Ovary (tissue), 3 donors: ENCODE data around the gene TRPT1.

Experiments
- POLR2A ChIP-seq: fragments of 450-650 bp; IDR thresholded peaks from one replicate; pipeline ENCODE4 v1.6.1; 2017; ENCODE audit warnings: antibody characterized with exemption, mild to moderate bottlenecking, moderate library complexity
- TF ChIP-seq, protein P1 (sequence below), 3 donors: fragments of 450-650 bp in 2 of 3; fragments of 200-600 bp in 1 of 3; IDR thresholded peaks; one replicate each; pipeline versions ENCODE4 v1.5.1 to v1.8.0; 2016 to 2022; ENCODE audit warnings: antibody characterized with exemption in 3 of 3, mild to moderate bottlenecking in 1 of 3
- donor health status: DM: no; HTN: no; CAD: no.

- TF ChIP-seq, protein P1, sequence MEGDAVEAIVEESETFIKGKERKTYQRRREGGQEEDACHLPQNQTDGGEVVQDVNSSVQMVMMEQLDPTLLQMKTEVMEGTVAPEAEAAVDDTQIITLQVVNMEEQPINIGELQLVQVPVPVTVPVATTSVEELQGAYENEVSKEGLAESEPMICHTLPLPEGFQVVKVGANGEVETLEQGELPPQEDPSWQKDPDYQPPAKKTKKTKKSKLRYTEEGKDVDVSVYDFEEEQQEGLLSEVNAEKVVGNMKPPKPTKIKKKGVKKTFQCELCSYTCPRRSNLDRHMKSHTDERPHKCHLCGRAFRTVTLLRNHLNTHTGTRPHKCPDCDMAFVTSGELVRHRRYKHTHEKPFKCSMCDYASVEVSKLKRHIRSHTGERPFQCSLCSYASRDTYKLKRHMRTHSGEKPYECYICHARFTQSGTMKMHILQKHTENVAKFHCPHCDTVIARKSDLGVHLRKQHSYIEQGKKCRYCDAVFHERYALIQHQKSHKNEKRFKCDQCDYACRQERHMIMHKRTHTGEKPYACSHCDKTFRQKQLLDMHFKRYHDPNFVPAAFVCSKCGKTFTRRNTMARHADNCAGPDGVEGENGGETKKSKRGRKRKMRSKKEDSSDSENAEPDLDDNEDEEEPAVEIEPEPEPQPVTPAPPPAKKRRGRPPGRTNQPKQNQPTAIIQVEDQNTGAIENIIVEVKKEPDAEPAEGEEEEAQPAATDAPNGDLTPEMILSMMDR (IDR thresholded peaks at IDR 0.05), result no peak
- no peak for TF ChIP-seq POLR2A
Measured at GRCh38 chr11:64250415-64251015, 24.5 kb upstream of the TRPT1 start.
